ENCODE measurements around the gene HMGN5. TPM values are rescaled to one million over a fixed set of nuclear protein-coding genes. Genes with fewer than 3 reads are reported as not detected.

HMGN5 gene
- total RNA-seq, 3 donors from 2014 or later (not counting 1 experiment from before 2014, with no cell fraction given) = 0.95 to 1.3 (median 1.3) TPM

DNA sequence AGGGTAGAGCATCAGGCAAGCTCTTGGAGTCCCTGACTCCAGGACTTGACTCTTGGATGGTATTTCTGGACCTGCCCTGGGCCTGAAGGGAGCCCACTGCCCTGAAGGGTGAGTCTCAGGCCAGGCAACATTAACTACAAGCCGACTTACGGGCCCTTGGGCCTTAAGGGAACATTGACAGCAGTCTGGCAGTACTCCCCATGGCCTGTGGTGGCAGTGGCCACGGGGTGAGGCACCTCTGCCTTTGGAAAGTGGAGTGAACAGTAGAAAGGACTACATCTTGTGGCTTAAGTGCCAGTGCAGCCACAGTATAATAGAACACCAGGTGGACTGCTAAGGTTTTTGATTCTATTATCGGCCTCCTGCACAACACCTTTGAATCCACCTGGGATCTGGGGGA is 36.5 kb upstream of the HMGN5 start:
- no peak overlapping the region for H3K27ac ChIP-seq (ENCODE audit: low read length)
- WGBS (ENCODE audit: insufficient coverage) = 100% methylated on average over 3 of the region's 4 CpGs
- no peaks in the 10 kb centered on the region for H3K9me3 ChIP-seq (ENCODE audit: control insufficient read depth, insufficient read depth, low read length)
- no peaks in the 10 kb centered on the region for H3K27me3 ChIP-seq (ENCODE audit: control insufficient read depth, insufficient read depth, low read length)
- Mint-ChIP-seq H3K27ac (peak overlapping the region in 1 of 2 donors; percentile 40), H3K36me3 (no peaks in the 10 kb centered on the region), H3K27me3 (ENCODE audit: low read depth in 2 of 2) (no peaks in the 10 kb centered on the region), H3K4me1 (peaks cover 18 to 39% of the 10 kb centered on the region in 2 donors), H3K4me3 (no peak overlapping the region), H3K9me3 (no peaks in the 10 kb centered on the region)
- ATAC-seq (no peak), DNase-seq (no peak)
- no peaks in the 10 kb centered on the region for H3K4me1 ChIP-seq (ENCODE audit: control insufficient read depth, insufficient read depth, low read length)
- TF ChIP-seq, protein P1, sequence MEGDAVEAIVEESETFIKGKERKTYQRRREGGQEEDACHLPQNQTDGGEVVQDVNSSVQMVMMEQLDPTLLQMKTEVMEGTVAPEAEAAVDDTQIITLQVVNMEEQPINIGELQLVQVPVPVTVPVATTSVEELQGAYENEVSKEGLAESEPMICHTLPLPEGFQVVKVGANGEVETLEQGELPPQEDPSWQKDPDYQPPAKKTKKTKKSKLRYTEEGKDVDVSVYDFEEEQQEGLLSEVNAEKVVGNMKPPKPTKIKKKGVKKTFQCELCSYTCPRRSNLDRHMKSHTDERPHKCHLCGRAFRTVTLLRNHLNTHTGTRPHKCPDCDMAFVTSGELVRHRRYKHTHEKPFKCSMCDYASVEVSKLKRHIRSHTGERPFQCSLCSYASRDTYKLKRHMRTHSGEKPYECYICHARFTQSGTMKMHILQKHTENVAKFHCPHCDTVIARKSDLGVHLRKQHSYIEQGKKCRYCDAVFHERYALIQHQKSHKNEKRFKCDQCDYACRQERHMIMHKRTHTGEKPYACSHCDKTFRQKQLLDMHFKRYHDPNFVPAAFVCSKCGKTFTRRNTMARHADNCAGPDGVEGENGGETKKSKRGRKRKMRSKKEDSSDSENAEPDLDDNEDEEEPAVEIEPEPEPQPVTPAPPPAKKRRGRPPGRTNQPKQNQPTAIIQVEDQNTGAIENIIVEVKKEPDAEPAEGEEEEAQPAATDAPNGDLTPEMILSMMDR (IDR thresholded peaks at IDR 0.05) = no peak
- peaks cover 2% of the 10 kb centered on the region for H3K36me3 ChIP-seq (ENCODE audit: control insufficient read depth, insufficient read depth, low read length)
- no peak overlapping the region for H3K4me3 ChIP-seq (ENCODE audit: low read length)
- intact Hi-C loops (cut with micrococcal nuclease) = no loop called here

DNA sequence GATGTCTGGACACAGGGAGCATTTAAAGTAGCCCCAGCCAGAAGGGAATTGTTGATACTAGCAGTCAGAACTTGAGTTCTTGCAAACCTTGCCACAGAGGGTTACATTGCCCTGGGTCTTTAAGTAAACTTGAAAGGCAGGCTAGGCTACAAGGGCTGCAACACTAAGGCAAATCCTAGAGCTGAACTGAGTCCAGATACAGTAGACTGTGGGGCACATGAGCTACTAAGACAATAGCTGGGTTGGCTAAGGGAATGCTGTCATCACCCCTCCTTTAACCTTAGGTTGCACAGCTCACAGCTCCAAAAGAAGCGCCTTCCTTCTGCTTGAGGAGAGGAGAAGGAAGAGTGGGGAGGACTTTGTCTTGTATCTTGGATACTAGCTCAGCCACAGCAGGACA is 35.8 kb upstream of the HMGN5 start:
- Mint-ChIP-seq H3K27ac (no peak overlapping the region), H3K27me3 (ENCODE audit: low read depth in 2 of 2) (no peaks in the 10 kb centered on the region), H3K4me3 (no peak overlapping the region), H3K9me3 (no peaks in the 10 kb centered on the region), H3K36me3 (no peaks in the 10 kb centered on the region), H3K4me1 (peaks cover 13 to 41% of the 10 kb centered on the region in 2 donors)
- no peaks in the 10 kb centered on the region for H3K4me1 ChIP-seq (ENCODE audit: control insufficient read depth, insufficient read depth, low read length)
- intact Hi-C loops (cut with micrococcal nuclease) = no loop called here
- DNase-seq (no peak), ATAC-seq (no peak)
- H3K4me3 ChIP-seq (ENCODE audit: low read length) = no peak overlapping the region
- no CpG with 5 or more reads among the region's 1 CpG for WGBS (ENCODE audit: insufficient coverage)
- no peaks in the 10 kb centered on the region for H3K27me3 ChIP-seq (ENCODE audit: control insufficient read depth, insufficient read depth, low read length)
- H3K27ac ChIP-seq (ENCODE audit: low read length) = no peak overlapping the region
- peaks cover 2% of the 10 kb centered on the region for H3K36me3 ChIP-seq (ENCODE audit: control insufficient read depth, insufficient read depth, low read length)
- TF ChIP-seq, protein P1 (IDR thresholded peaks at IDR 0.05) = no peak
- no peaks in the 10 kb centered on the region for H3K9me3 ChIP-seq (ENCODE audit: control insufficient read depth, insufficient read depth, low read length)

DNA sequence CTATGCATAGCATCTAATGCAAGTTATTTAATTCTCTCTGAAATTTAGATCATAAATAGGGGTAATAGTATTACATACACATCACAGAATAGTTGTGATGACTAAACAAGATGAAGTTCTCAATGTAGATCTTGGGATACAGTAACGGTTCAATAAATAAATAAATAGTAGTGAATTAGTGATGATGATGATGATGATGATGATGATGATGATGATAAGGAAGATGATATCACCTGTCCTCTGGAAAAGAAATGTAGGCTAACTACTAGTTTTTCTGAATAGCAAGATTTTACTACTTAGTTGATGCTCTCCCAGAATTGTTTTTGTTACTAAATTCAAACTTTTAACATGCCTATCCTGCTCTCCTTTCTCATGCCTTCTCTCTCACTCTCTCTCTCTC is 30.5 kb upstream of the HMGN5 start:
- no peaks in the 10 kb centered on the region for H3K36me3 Mint-ChIP-seq
- ATAC-seq (no peak), DNase-seq (no peak)
- Histone ChIP-seq H3K9me3 (ENCODE audit: control insufficient read depth, insufficient read depth, low read length) (no peaks in the 10 kb centered on the region), H3K27me3 (ENCODE audit: control insufficient read depth, insufficient read depth, low read length) (no peaks in the 10 kb centered on the region), H3K27ac (ENCODE audit: low read length) (no peak overlapping the region), H3K4me3 (ENCODE audit: low read length) (no peak overlapping the region), H3K36me3 (ENCODE audit: control insufficient read depth, insufficient read depth, low read length) (no peaks in the 10 kb centered on the region), H3K4me1 (ENCODE audit: control insufficient read depth, insufficient read depth, low read length) (no peaks in the 10 kb centered on the region)
- intact Hi-C loops (cut with micrococcal nuclease) = no loop called here
- no peak overlapping the region for H3K4me3 Mint-ChIP-seq
- H3K9me3 Mint-ChIP-seq = no peaks in the 10 kb centered on the region
- peak overlapping the region in 1 of 2 donors; percentile 25 for H3K27ac Mint-ChIP-seq
- H3K4me1 Mint-ChIP-seq = peaks cover 35 to 59% of the 10 kb centered on the region in 2 donors
- no peaks in the 10 kb centered on the region for H3K27me3 Mint-ChIP-seq (ENCODE audit: low read depth in 2 of 2)
- TF ChIP-seq, protein P1 (IDR thresholded peaks at IDR 0.05) = no peak
- WGBS (ENCODE audit: insufficient coverage) = no CpG with 5 or more reads among the region's 1 CpG

DNA sequence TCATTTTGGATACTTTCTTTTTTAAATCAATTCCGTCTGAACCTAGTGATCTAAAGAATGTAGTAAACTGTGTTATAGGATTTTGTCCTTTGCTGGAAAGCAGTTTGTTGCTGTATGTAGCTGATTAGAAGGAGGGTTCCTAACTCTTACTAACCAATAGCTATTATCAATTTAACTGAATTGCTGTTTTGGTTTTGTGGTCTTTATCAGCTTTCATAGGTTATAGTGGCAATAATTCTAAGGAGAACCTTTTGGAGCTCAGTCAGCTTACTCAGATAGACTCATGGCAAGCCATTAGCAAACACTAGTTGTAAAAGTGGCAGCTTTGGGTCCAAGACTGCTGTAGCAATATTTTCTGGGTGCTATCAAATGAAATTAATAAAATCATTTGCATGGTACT is 29.8 kb upstream of the HMGN5 start:
- ATAC-seq (no peak), DNase-seq (no peak)
- Mint-ChIP-seq H3K27me3 (ENCODE audit: low read depth in 2 of 2) (no peaks in the 10 kb centered on the region), H3K36me3 (no peaks in the 10 kb centered on the region), H3K27ac (no peak overlapping the region), H3K9me3 (no peaks in the 10 kb centered on the region), H3K4me3 (no peak overlapping the region), H3K4me1 (peaks cover 27 to 55% of the 10 kb centered on the region in 2 donors)
- no peaks in the 10 kb centered on the region for H3K27me3 ChIP-seq (ENCODE audit: control insufficient read depth, insufficient read depth, low read length)
- H3K4me1 ChIP-seq (ENCODE audit: control insufficient read depth, insufficient read depth, low read length) = no peaks in the 10 kb centered on the region
- TF ChIP-seq, protein P1 (IDR thresholded peaks at IDR 0.05) = no peak
- H3K4me3 ChIP-seq (ENCODE audit: low read length) = no peak overlapping the region
- WGBS (ENCODE audit: insufficient coverage) = no CpG with 5 or more reads among the region's 1 CpG
- no peak overlapping the region for H3K27ac ChIP-seq (ENCODE audit: low read length)
- intact Hi-C loops (cut with micrococcal nuclease) = no loop called here
- no peaks in the 10 kb centered on the region for H3K9me3 ChIP-seq (ENCODE audit: control insufficient read depth, insufficient read depth, low read length)
- H3K36me3 ChIP-seq (ENCODE audit: control insufficient read depth, insufficient read depth, low read length) = no peaks in the 10 kb centered on the region
